Activated CD8-positive, alpha-beta T cell treated with anti-CD3 and anti-CD28 coated beads, Interleukin-2, amount 10 ng/mL, durations not matched to agents 7 days and 5 days (primary cell): ENCODE results near the gene HEATR1. TPM values are rescaled to one million over a fixed set of nuclear protein-coding genes. Genes with fewer than 3 reads are reported as not detected.

ENCODE experiments used
- ATAC-seq: fragments of 150-1000 bp; cut with Tn5 transposase; one replicate; pipeline ENCODE4 v1.10.0; 2021; ENCODE audit warnings: moderate library complexity
- CTCF ChIA-PET: fragments of 350-600 bp; sonication (Branson Sonifier 250); formaldehyde crosslinking; loops from one replicate; lab custom pipeline; 2021; ENCODE audit warnings: antibody characterized with exemption; lab: Charles Lee
- POLR2A ChIA-PET: fragments of 350-600 bp; sonication (Branson Sonifier 250); formaldehyde crosslinking; loops from one replicate; lab custom pipeline; 2021; ENCODE audit warnings: antibody characterized with exemption; lab: Charles Lee
- DNase-seq: peaks from one replicate; pipeline ENCODE4 v3.0.0-alpha.2; 2020
- H3K27ac Mint-ChIP-seq: one replicate; pipeline ENCODE4 v1.8.0; 2021; ENCODE audit warnings: mild to moderate bottlenecking, mixed read lengths
- H3K27me3 Mint-ChIP-seq: one replicate; pipeline ENCODE4 v1.8.0; 2021; ENCODE audit warnings: low read depth, mixed read lengths
- H3K36me3 Mint-ChIP-seq: one replicate; pipeline ENCODE4 v1.8.0; 2021; ENCODE audit warnings: low read depth, mixed read lengths
- H3K4me1 Mint-ChIP-seq: one replicate; pipeline ENCODE4 v1.8.0; 2021; ENCODE audit warnings: low read depth, mixed read lengths
- H3K4me3 Mint-ChIP-seq: one replicate; pipeline ENCODE4 v1.8.0; 2021; ENCODE audit warnings: mild to moderate bottlenecking, mixed read lengths
- H3K9me3 Mint-ChIP-seq: one replicate; pipeline ENCODE4 v1.8.0; 2022; ENCODE audit warnings: mixed read lengths; ENCODE audit not compliant: insufficient read depth
- total RNA-seq, 2 experiments: library from RNA; stranded (reverse); gene quantifications; one replicate each; pipeline ENCODE4 v1.2.3, GENCODE V29; 2021

The HEATR1 gene
- total RNA-seq, 2 experiments from 2014 or later: 41.1 to 45.9 TPM

DNA sequence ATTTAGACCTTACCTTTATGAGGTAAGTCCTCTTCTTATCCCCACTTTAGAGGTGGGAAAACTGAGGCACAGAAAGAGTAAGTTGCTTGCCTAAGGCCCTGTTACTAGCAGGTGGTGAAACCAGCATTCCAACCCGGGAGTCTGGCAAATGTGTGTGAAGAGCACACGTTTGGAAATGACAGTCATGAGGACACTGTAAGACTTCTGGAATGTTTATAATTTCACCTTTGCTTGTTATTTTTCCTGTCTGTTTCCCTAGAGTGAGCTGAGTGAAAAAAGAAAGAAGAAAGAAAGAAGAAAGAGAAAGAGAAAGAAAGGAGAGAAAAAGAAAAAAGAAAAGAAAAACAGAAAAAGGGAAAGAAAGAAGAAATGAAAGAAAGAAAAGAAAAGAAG lies 101.7 kb downstream of the HEATR1 start:
- peak overlapping the region; percentile 22 for H3K4me3 Mint-ChIP-seq
- H3K36me3 Mint-ChIP-seq: no peaks in the 10 kb centered on the region
- no peak for ATAC-seq
- ChIA-PET POLR2A (no interaction called here), CTCF (interaction anchor here (1.1 kb wide), 2 partner anchors 12 to 51 kb away, joined by 3 read pairs; no protein-coding TSS in a partner anchor)
- no peaks in the 10 kb centered on the region for H3K9me3 Mint-ChIP-seq
- H3K4me1 Mint-ChIP-seq: peaks cover 12% of the 10 kb centered on the region
- peaks cover 5% of the 10 kb centered on the region for H3K27me3 Mint-ChIP-seq
- H3K27ac Mint-ChIP-seq: peak overlapping the region; percentile 68
- no peak for DNase-seq

DNA sequence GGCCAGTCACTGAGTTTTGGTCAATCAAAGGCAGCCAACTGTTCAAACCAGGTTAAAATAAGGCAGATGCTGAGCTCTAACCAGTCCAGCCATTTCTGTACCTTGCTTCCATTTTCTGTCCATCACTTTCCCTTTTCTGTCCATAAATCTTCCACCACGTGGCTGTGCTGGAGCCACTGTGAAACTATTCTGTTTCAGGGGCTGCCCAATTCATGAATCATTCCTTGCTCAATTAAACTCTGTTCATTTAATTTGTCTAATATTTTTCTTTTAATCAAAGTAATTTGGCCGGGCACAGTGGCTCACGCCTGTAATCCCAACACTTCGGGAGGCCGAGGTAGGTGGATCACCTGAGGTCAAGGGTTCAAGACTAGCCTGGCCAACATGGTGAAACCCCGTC lies 103.2 kb downstream of the HEATR1 start:
- H3K27ac Mint-ChIP-seq: no peak overlapping the region
- ChIA-PET POLR2A (interaction anchor here (0.8 kb wide), 1 partner anchor 9 kb away, joined by 3 read pairs; no protein-coding TSS in a partner anchor), CTCF (interaction anchor here (1.1 to 1.2 kb wide), 2 partner anchors 11 to 23 kb away, joined by 3 read pairs; partner anchors contain the start of gene LGALS8)
- no peak for DNase-seq
- no peak overlapping the region for H3K4me3 Mint-ChIP-seq
- H3K36me3 Mint-ChIP-seq: no peaks in the 10 kb centered on the region
- H3K27me3 Mint-ChIP-seq: peaks cover 6% of the 10 kb centered on the region
- ATAC-seq: no peak
- peaks cover 12% of the 10 kb centered on the region for H3K4me1 Mint-ChIP-seq
- no peaks in the 10 kb centered on the region for H3K9me3 Mint-ChIP-seq

Other genes starting within 250 kb of the HEATR1 start
- gene EDARADD, start 210.2 kb downstream of the HEATR1 start, total RNA-seq: 1 to 10 TPM in 1 of 2 experiments, under 1 TPM in 1; 0.45 to 1.2 TPM
- gene LGALS8, start 80.5 kb downstream of the HEATR1 start, total RNA-seq: 10 to 100 TPM; 75.5 to 77.8 TPM
- gene ACTN2, start 82.0 kb upstream of the HEATR1 start, total RNA-seq: not detected
- gene MTR, start 190.8 kb upstream of the HEATR1 start, total RNA-seq: 10 to 100 TPM; 41.7 to 44.7 TPM